HG03521 (cell line): ENCODE results near the gene PTHLH.

Experiments used
- ATAC-seq: cut with Tn5 transposase; IDR thresholded peaks from one replicate; pipeline ENCODE4 v1.9.1; 2021; ENCODE audit warnings: mild to moderate bottlenecking, moderate library complexity; ENCODE audit not compliant: unreplicated experiment

Gene PTHLH

GRCh38 chr12:27972721-27973120, at the start of gene PTHLH:
Gene PTHLH (minus strand): TSS chr12:27972733. CDS start chr12:27969494, 3,239 bp downstream.
- ATAC-seq: no peak

- no peak for ATAC-seq
Observed at GRCh38 chr12:28021704-28022103, 49.2 kb upstream of the PTHLH start.

- ATAC-seq: no peak
Observed at GRCh38 chr12:28017873-28018255, 45.3 kb upstream of the PTHLH start.

- ATAC-seq: no peak
Observed at GRCh38 chr12:28017126-28017872, 44.8 kb upstream of the PTHLH start.

- ATAC-seq: no peak
Observed at GRCh38 chr12:28015165-28015564, 42.6 kb upstream of the PTHLH start.

GRCh38 chr12:28014196-28014595, 41.7 kb upstream of the PTHLH start:
- no peak for ATAC-seq

GRCh38 chr12:28012333-28012918, 39.9 kb upstream of the PTHLH start:
- no peak for ATAC-seq

GRCh38 chr12:28010036-28010435, 37.5 kb upstream of the PTHLH start:
- ATAC-seq: no peak

GRCh38 chr12:27999970-28000369, 27.4 kb upstream of the PTHLH start:
- no peak for ATAC-seq

GRCh38 chr12:27999521-27999920, 27.0 kb upstream of the PTHLH start:
- no peak for ATAC-seq

GRCh38 chr12:27998658-27999057, 26.1 kb upstream of the PTHLH start:
- ATAC-seq: no peak

GRCh38 chr12:27998170-27998569, 25.6 kb upstream of the PTHLH start:
- ATAC-seq: no peak

- no peak for ATAC-seq
Observed at GRCh38 chr12:27996761-27997160, 24.2 kb upstream of the PTHLH start.

GRCh38 chr12:27995406-27995805, 22.9 kb upstream of the PTHLH start:
- ATAC-seq: no peak

- no peak for ATAC-seq
Observed at GRCh38 chr12:27988594-27989233, 16.2 kb upstream of the PTHLH start.

GRCh38 chr12:27987331-27987730, 14.8 kb upstream of the PTHLH start:
- no peak for ATAC-seq

GRCh38 chr12:27984275-27984674, 11.7 kb upstream of the PTHLH start:
- no peak for ATAC-seq

- no peak for ATAC-seq
Observed at GRCh38 chr12:27982951-27983350, 10.4 kb upstream of the PTHLH start.

GRCh38 chr12:27982385-27982784, 9.9 kb upstream of the PTHLH start:
- no peak for ATAC-seq

- no peak for ATAC-seq
Observed at GRCh38 chr12:27981874-27982273, 9.3 kb upstream of the PTHLH start.

- no peak for ATAC-seq
Observed at GRCh38 chr12:27979145-27979544, 6.6 kb upstream of the PTHLH start.
